Astrocyte of the spinal cord (primary cell): ENCODE data around the gene FOXN3.

Experiments used
- DNase-seq: peaks from one replicate; pipeline ENCODE4 v3.0.0; 2011; ENCODE audit warnings: low read depth, low spot score
- H3K4me3 ChIP-seq: 2 replicates; pipeline ENCODE4 v1.5.1; 2011; ENCODE audit warnings: low read depth, mild to moderate bottlenecking, low read length, moderate library complexity
- in situ Hi-C: cut with HindIII; loops from 2 replicates; pipeline ENCODE4 v1.10.0; 2017; ENCODE audit warnings: low sequenced_read_pairs
- TF ChIP-seq, protein P1 (sequence below): IDR thresholded peaks from 2 replicates; pipeline ENCODE4 v1.5.1; 2012; ENCODE audit warnings: low read depth, mild to moderate bottlenecking, low read length, inconsistent platforms

Gene FOXN3

DNA sequence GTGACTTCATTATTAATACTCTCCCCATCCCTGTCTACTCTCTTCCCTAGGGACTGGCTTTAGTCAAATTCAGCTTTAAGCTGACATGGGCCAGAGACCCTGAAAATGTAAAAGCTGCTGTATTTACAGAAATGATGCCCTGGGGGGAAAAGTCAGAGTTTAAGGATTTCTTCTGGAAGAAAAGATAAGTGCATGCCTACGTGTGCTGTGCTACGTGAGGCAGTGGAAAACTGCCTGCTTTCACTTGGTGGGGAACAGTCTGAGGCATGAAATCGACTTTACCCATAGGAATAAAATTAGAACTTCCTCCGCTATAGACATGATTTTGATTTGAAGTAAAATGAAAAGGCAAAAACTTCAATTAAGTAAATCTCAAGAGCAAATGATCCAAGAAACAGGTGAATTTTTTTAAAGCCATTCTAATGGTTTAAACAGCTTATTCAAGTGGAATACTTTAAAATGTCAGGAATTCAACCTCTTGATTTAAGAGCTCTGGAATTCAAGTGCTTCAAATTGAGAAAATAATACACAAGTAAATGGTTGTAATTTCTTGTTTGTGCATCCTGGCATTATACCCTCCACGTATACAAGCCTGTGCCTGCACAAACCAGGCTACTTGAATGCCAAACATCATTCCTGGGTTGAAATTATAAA lies 168.5 kb downstream of the FOXN3 start:
- TF ChIP-seq, protein P1, sequence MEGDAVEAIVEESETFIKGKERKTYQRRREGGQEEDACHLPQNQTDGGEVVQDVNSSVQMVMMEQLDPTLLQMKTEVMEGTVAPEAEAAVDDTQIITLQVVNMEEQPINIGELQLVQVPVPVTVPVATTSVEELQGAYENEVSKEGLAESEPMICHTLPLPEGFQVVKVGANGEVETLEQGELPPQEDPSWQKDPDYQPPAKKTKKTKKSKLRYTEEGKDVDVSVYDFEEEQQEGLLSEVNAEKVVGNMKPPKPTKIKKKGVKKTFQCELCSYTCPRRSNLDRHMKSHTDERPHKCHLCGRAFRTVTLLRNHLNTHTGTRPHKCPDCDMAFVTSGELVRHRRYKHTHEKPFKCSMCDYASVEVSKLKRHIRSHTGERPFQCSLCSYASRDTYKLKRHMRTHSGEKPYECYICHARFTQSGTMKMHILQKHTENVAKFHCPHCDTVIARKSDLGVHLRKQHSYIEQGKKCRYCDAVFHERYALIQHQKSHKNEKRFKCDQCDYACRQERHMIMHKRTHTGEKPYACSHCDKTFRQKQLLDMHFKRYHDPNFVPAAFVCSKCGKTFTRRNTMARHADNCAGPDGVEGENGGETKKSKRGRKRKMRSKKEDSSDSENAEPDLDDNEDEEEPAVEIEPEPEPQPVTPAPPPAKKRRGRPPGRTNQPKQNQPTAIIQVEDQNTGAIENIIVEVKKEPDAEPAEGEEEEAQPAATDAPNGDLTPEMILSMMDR, result no peak
- no peak overlapping the region for H3K4me3 ChIP-seq
- in situ Hi-C loops, result no loop called here
- DNase-seq, result no peak

DNA sequence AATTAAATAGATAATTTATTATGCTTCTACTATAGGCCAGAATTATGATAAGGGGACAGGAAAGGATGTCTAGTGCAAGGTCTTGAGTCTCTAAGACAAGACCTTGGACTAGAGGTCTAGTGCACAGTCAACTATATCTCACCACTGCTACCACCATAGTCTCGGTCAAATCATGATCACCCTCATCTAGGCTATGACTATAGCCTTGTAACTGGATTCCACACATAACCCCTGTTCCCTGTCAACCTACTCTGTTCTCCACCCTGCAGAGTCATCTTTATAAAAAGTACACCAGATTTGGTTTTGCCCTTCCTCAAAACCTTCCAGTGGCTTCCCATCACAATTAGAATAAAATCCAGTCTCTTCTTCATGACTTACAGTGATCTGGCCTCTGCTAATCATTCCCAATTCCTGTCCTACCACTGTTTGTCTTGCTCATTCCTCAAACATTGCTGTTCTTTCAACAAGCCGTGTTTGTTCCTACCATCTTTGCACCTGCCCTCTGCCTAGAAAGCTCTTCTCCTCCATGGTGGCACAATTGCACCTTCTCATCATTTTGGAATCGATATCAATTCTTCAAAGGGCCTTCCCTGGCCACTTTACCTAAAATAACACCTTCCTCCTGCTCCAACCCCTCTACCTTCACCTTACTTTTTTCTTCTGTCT lies 169.4 kb downstream of the FOXN3 start:
- TF ChIP-seq, protein P1, result no peak
- DNase-seq, result no peak
- in situ Hi-C loops, result no loop called here
- H3K4me3 ChIP-seq, result no peak overlapping the region

DNA sequence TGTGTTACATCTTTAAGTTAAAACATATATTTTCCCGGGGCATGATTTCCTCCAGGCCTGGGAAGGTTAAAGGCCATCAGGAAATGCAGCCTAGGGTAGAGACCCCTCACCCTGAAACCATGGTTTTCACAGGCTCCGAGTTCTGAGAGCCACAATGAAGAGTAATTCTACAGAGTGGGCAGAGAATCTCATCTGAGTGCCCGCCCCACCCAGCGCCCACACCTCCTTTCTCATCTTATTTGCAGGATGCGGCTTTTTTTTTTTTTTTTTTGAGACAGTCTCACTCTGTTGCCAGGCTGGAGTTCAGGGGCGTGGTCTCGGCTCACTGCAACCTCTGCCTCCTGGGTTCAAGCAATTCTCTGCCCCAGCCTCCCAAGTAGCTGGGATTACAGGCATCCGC lies 170.7 kb downstream of the FOXN3 start:
- H3K4me3 ChIP-seq, result no peak overlapping the region
- TF ChIP-seq, protein P1, result no peak
- in situ Hi-C loops, result no loop called here
- no peak for DNase-seq

DNA sequence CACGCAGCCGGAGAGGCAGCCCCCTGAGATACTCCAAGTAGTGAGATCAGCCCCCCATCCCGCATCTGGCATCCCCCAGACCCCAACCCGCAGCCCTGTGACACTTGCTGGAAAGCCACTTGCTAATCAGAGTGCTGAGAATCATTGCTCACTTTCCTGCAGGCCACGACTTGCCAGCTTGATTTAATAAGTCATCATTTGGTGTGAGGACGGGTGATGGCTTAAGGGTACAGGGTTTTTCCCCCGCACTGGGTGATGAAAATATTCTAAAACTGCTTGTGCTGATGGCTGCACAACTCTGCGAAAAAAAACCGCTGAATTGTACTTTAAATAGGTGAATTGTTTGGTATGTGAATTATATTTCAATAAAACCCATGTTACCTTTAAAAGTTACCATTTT lies 171.2 kb downstream of the FOXN3 start:
- DNase-seq, result no peak
- TF ChIP-seq, protein P1, result no peak
- no peak overlapping the region for H3K4me3 ChIP-seq
- in situ Hi-C loops, result no loop called here

DNA sequence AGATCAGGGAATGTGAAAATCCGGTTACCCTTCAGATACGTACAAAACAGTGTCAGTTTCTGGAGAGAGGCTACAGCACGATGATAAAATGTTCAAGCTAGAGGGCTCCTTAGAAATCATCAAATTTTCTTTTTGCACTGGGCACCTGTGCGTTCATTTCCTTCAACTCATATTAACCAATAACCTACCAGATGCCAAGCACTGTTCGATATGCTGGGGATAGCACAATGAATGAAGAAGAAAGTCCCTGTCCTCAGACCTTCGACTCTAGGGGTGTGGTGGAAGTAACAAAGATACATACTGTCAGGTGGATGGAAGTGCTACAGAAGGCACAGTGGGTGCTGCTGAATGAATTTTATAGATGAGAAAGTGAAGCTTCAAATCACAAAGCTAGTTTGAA lies 172.3 kb downstream of the FOXN3 start:
- no peak overlapping the region for H3K4me3 ChIP-seq
- no peak for DNase-seq
- TF ChIP-seq, protein P1, result no peak
- in situ Hi-C loops, result no loop called here

DNA sequence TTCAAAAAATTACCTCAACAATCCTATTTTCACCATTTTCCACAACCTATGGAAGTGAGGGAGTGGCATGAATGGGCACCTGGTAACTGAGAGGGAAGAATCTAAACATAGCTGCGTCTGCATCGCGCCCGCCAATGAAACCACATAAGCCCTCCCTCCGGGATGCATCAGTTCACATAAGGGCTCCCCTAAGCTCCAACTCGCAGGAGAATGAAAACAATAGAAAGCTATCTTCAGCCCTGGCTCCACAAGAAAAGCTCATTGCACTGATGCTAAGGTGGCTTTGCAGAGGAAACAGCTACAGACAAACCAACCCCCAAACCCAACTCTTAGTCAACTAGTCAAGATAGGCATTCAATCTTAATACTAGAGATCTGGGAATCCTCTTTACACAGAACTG lies 173.3 kb downstream of the FOXN3 start:
- in situ Hi-C loops, result no loop called here
- TF ChIP-seq, protein P1, result no peak
- no peak for DNase-seq
- H3K4me3 ChIP-seq, result no peak overlapping the region
